CD14-positive monocyte (primary cell): ENCODE measurements around the gene RUNDC1. TPM values are rescaled to one million over a fixed set of nuclear protein-coding genes. Genes with fewer than 3 reads are reported as not detected.
A peak's percentile ranks its signal among the peaks of the same experiment; 100 is the strongest.
"Not testable (repeated sequence)": the region's sequence is repeated elsewhere in the genome, so short reads cannot be mapped to it uniquely, and the experiment has no call there.

Source experiments
- DNase-seq, 3 donors: peaks; one replicate each; pipeline ENCODE4 v3.0.0-alpha.2; 2011 to 2022
- H2AFZ ChIP-seq: 2 replicates; pipeline ENCODE4 v1.6.0; 2012; ENCODE audit warnings: mild to moderate bottlenecking, low read depth, low read length, inconsistent platforms; ENCODE audit not compliant: insufficient read depth, poor library complexity, severe bottlenecking
- H3K27ac ChIP-seq, 2 donors: 1 replicate in 1 of 2; 2 replicates in 1 of 2; pipeline ENCODE4 v1.5.1; 2012 to 2013; ENCODE audit warnings: low read length in 2 of 2, control low read depth in 1 of 2, inconsistent platforms in 1 of 2, low read depth in 1 of 2, mild to moderate bottlenecking in 1 of 2
- H3K27me3 ChIP-seq, 2 donors: one replicate each; pipeline versions ENCODE4 v1.6.0 to v1.6.1; 2011 to 2013; ENCODE audit warnings: low read length in 2 of 2; ENCODE audit not compliant: control insufficient read depth in 2 of 2, insufficient read depth in 2 of 2
- H3K36me3 ChIP-seq, 2 donors: replicated peaks in 1 of 2; 1 replicate in 1 of 2; 2 replicates in 1 of 2; pipeline versions ENCODE4 v1.5.1 to v1.6.1; 2012 to 2013; ENCODE audit warnings: low read length in 2 of 2, control low read depth in 1 of 2, inconsistent platforms in 1 of 2, mild to moderate bottlenecking in 1 of 2; ENCODE audit not compliant: insufficient read depth in 2 of 2, control insufficient read depth in 1 of 2
- H3K4me1 ChIP-seq, 2 donors: 1 replicate in 1 of 2; 2 replicates in 1 of 2; pipeline versions ENCODE4 v1.5.1 to v1.6.1; 2012 to 2013; ENCODE audit warnings: low read length in 2 of 2, control low read depth in 1 of 2, inconsistent platforms in 1 of 2, mild to moderate bottlenecking in 1 of 2, moderate library complexity in 1 of 2; ENCODE audit not compliant: insufficient read depth in 2 of 2, control insufficient read depth in 1 of 2
- H3K4me2 ChIP-seq: replicated peaks from 2 replicates; pipeline ENCODE3; 2012; ENCODE audit warnings: low read length, moderate library complexity, mild to moderate bottlenecking; ENCODE audit not compliant: poor library complexity, severe bottlenecking; ENCODE audit errors: extremely low read depth
- H3K4me3 ChIP-seq, 3 experiments: fragments of 200-600 bp in 1 of 3; sonication (generic) in 1 of 3; replicated peaks in 1 of 3; 1 replicate in 2 of 3; 2 replicates in 1 of 3; pipeline ENCODE4 v1.5.1; 2011 to 2013; ENCODE audit warnings: low read length in 3 of 3, mild to moderate bottlenecking in 3 of 3, control low read depth in 2 of 3, low read depth in 2 of 3, inconsistent platforms in 1 of 3, moderate library complexity in 1 of 3
- H3K79me2 ChIP-seq: 2 replicates; pipeline ENCODE4 v1.6.0; 2012; ENCODE audit warnings: mild to moderate bottlenecking, control low read depth, inconsistent platforms, low read length, moderate library complexity; ENCODE audit not compliant: insufficient read depth
- H3K9ac ChIP-seq: 2 replicates; pipeline ENCODE4 v1.6.0; 2017; ENCODE audit warnings: low read length, mild to moderate bottlenecking; ENCODE audit not compliant: insufficient read depth, poor library complexity, severe bottlenecking
- H3K9me3 ChIP-seq, 2 donors: replicated peaks in 1 of 2; 1 replicate in 1 of 2; 2 replicates in 1 of 2; pipeline versions ENCODE4 v1.5.1 to v1.6.1; 2012 to 2013; ENCODE audit warnings: low read length in 2 of 2, control low read depth in 1 of 2; ENCODE audit not compliant: control insufficient read depth in 1 of 2, insufficient read depth in 1 of 2
- H4K20me1 ChIP-seq: 2 replicates; pipeline ENCODE4 v1.6.0; 2012; ENCODE audit warnings: mild to moderate bottlenecking, low read length, control low read depth, moderate library complexity; ENCODE audit not compliant: insufficient read depth
- H3K27ac Mint-ChIP-seq, 7 donors: one replicate each; pipeline ENCODE4 v1.8.0; 2020; ENCODE audit warnings: mild to moderate bottlenecking in 7 of 7, mixed read lengths in 7 of 7, moderate library complexity in 6 of 7, inconsistent platforms in 2 of 7
- H3K27me3 Mint-ChIP-seq, 3 donors: one replicate each; pipeline ENCODE4 v1.8.0; 2021 to 2022; ENCODE audit warnings: low read depth in 3 of 3, mild to moderate bottlenecking in 3 of 3, mixed read lengths in 3 of 3, moderate library complexity in 3 of 3, inconsistent platforms in 1 of 3
- H3K36me3 Mint-ChIP-seq, 2 donors: one replicate each; pipeline ENCODE4 v1.8.0; 2020; ENCODE audit warnings: mixed read lengths in 2 of 2, inconsistent platforms in 1 of 2, mild to moderate bottlenecking in 1 of 2
- H3K4me1 Mint-ChIP-seq: one replicate; pipeline ENCODE4 v1.8.0; 2020; ENCODE audit warnings: mild to moderate bottlenecking, mixed read lengths
- H3K4me3 Mint-ChIP-seq, 2 donors: one replicate each; pipeline ENCODE4 v1.8.0; 2020; ENCODE audit warnings: mild to moderate bottlenecking in 2 of 2, mixed read lengths in 2 of 2, moderate library complexity in 1 of 2
- H3K9me3 Mint-ChIP-seq, 7 donors: one replicate each; pipeline ENCODE4 v1.8.0; 2020 to 2022; ENCODE audit warnings: mixed read lengths in 7 of 7, mild to moderate bottlenecking in 6 of 7, moderate library complexity in 6 of 7, inconsistent platforms in 2 of 7
- WGBS: methylation state at CpG from one replicate; pipeline ENCODE4 v1.1.5; 2013; ENCODE audit warnings: missing lambda C conversion rate; ENCODE audit not compliant: insufficient coverage; 5-methylcytosine and 5-hydroxymethylcytosine counted together
- intact Hi-C, 2 donors: fragments of 100-400 bp; cut with micrococcal nuclease; formaldehyde crosslinking; loops; one replicate each; pipeline versions ENCODE4 v1.15.0 to v1.15.1; 2023
- polyA plus RNA-seq, 3 donors: library from polyadenylated mRNA; depleted of rRNA in 1 of 3; unstranded in 2 of 3; stranded (reverse) in 1 of 3; fragments of 300-500 nt in 2 of 3; fragments of >200 nt in 1 of 3; fragmentation: Illumina TruSeq in 2 of 3; gene quantifications; 1 replicate in 2 of 3; 2 replicates in 1 of 3; pipeline ENCODE4 v1.2.3, GENCODE V29; 2012 to 2021
- TF ChIP-seq, protein P1 (sequence below): fragments of 200-600 bp; IDR thresholded peaks from one replicate; pipeline ENCODE4 v1.8.0; 2022; ENCODE audit warnings: antibody characterized with exemption, mild to moderate bottlenecking

The RUNDC1 gene
- polyA plus RNA-seq, 3 donors, result 7.5 to 10.3 (median 9.9) TPM

DNA sequence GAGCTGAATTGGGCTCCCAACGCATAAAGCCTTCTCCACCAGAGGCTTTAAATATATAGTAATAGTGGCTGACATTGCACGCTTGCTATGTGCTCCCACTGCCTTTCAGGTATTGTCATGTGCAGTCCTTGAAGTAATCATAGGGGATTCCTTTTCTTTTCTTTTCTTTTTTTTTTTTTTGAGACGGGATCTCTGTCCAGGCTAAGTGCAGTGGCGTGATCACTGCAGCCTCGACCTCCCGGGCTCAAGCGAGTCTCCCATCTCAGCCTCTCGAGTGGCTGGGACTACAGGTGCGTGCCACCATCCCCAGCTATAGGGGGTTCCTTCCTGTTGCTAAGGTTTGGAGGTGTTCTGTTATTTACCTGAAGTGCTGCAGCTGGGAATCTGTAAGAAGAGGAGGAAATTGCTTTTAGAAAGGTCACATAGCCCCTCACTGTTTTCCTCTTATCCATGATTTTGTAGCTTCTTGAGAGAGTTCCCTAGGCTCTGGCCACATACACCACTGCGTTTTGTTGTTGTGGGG, 18.7 kb downstream of the RUNDC1 start:
- peak overlapping the region; percentile 91 to 99 for H3K4me3 Mint-ChIP-seq
- peak overlapping the region; percentile 99 for H3K9ac ChIP-seq
- TF ChIP-seq, protein P1, sequence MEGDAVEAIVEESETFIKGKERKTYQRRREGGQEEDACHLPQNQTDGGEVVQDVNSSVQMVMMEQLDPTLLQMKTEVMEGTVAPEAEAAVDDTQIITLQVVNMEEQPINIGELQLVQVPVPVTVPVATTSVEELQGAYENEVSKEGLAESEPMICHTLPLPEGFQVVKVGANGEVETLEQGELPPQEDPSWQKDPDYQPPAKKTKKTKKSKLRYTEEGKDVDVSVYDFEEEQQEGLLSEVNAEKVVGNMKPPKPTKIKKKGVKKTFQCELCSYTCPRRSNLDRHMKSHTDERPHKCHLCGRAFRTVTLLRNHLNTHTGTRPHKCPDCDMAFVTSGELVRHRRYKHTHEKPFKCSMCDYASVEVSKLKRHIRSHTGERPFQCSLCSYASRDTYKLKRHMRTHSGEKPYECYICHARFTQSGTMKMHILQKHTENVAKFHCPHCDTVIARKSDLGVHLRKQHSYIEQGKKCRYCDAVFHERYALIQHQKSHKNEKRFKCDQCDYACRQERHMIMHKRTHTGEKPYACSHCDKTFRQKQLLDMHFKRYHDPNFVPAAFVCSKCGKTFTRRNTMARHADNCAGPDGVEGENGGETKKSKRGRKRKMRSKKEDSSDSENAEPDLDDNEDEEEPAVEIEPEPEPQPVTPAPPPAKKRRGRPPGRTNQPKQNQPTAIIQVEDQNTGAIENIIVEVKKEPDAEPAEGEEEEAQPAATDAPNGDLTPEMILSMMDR, result no peak
- H3K27ac ChIP-seq, result peak overlapping the region; percentile 94 to 99
- peaks cover 0 to 3% (median 0%) of the 10 kb centered on the region in 3 donors for H3K27me3 Mint-ChIP-seq
- peaks cover 38% of the 10 kb centered on the region for H3K79me2 ChIP-seq
- H2AFZ ChIP-seq, result peak overlapping the region; percentile 88
- no peak for DNase-seq
- no peaks in the 10 kb centered on the region for H3K9me3 Mint-ChIP-seq
- H3K4me1 Mint-ChIP-seq, result peaks cover 45% of the 10 kb centered on the region
- no peaks in the 10 kb centered on the region for H3K9me3 ChIP-seq
- H3K27me3 ChIP-seq, result no peaks in the 10 kb centered on the region
- intact Hi-C loops, result loop anchor here (5.0 to 10.0 kb wide), 3 partner anchors 154 to 432 kb away; partner anchors contain the start of genes AOC2 (in 2 of the 2) and MLX (in 1 of the 2)
- H3K4me1 ChIP-seq, result peaks cover 47 to 50% of the 10 kb centered on the region in 2 donors
- peak overlapping the region; percentile 90 for H3K4me2 ChIP-seq
- peaks cover 43% of the 10 kb centered on the region for H4K20me1 ChIP-seq
- peaks cover 33 to 50% of the 10 kb centered on the region in 2 donors for H3K36me3 ChIP-seq
- WGBS, result no CpG with 5 or more reads among the region's 10 CpGs
- peak overlapping the region; percentile 71 to 99 (median 76) for H3K4me3 ChIP-seq
- H3K27ac Mint-ChIP-seq, result peak overlapping the region; percentile 96 to 99 (median 99)
- peaks cover 49 to 58% of the 10 kb centered on the region in 2 donors for H3K36me3 Mint-ChIP-seq

DNA sequence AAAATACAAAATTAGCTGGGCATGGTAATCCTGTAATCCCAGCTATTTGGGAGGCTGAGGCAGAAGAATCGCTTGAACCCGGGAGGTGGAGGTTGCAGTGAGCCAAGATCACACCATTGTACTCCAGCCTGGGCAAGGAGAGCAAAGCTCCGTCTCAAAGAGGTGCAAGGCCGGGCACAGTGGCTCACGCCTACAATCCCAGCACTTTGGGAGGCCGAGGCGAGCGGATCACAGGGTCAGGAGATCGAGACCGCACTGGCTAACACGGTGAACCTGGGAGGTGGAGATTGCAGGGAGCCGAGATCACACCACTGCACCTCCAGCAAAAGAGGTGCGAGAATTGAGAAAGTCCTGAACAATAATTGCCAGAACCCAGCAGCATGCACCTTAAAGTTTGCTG, 20.5 kb downstream of the RUNDC1 start:
- H3K9me3 Mint-ChIP-seq, intact Hi-C loops, H3K4me2 ChIP-seq, H3K27me3 Mint-ChIP-seq, DNase-seq, H3K4me3 ChIP-seq, H2AFZ ChIP-seq, H3K9me3 ChIP-seq, H3K27me3 ChIP-seq: not testable (repeated sequence)
- Histone ChIP-seq H4K20me1 (peaks cover 43% of the 10 kb centered on the region), H3K79me2 (peaks cover 38% of the 10 kb centered on the region), H3K4me1 (peaks cover 47 to 50% of the 10 kb centered on the region in 2 donors), H3K9ac (peak overlapping the region; percentile 29), H3K36me3 (peaks cover 33 to 48% of the 10 kb centered on the region in 2 donors), H3K27ac (peak overlapping the region; percentile 75 to 99)
- H3K27ac Mint-ChIP-seq, result peak overlapping the region; percentile 83 to 97 (median 93)
- peak overlapping the region; percentile 11 to 43 for H3K4me3 Mint-ChIP-seq
- peaks cover 45% of the 10 kb centered on the region for H3K4me1 Mint-ChIP-seq
- 90% methylated on average over 13 of the region's 13 CpGs for WGBS
- H3K36me3 Mint-ChIP-seq, result peaks cover 38 to 57% of the 10 kb centered on the region in 2 donors
